ENCODE measurements around the gene DNAJC27. TPM values are rescaled to one million over a fixed set of nuclear protein-coding genes. Genes with fewer than 3 reads are reported as not detected.
"Not testable (repeated sequence)": the region's sequence is repeated elsewhere in the genome, so short reads cannot be mapped to it uniquely, and the experiment has no call there.

Gene DNAJC27
- 1 to 10 TPM; 2.1 to 4.9 (median 2.2) TPM for polyA plus RNA-seq

- Mint-ChIP-seq H3K4me3 (peak within 1 kb of the TSS; percentile 95 to 99 (median 98)), H3K4me1 (peaks cover 19 to 29% of the 10 kb centered on the region in 2 donors), H3K27ac (peak within 1 kb of the TSS; percentile 99 to 100 (median 100)), H3K27me3 (ENCODE audit: low read depth in 3 of 3) (peaks cover 16 to 22% (median 20%) of the 10 kb centered on the region in 3 donors), H3K9me3 (no peaks in the 10 kb centered on the region), H3K36me3 (peaks cover 0 to 5% (median 4%) of the 10 kb centered on the region in 3 donors)
- peak; percentile 98 to 99 (median 98) for DNase-seq
These were observed at the start of gene DNAJC27 for GRCh38 chr2:24971536-24972314. TSS of gene DNAJC27 (minus strand) at chr2:24971955. CDS start at chr2:24971904, 51 bp downstream.

GRCh38 chr2:25018681-25019080, 46.9 kb upstream of the DNAJC27 start:
- Mint-ChIP-seq H3K27me3 (ENCODE audit: low read depth in 3 of 3) (peaks cover 0 to 8% (median 4%) of the 10 kb centered on the region in 3 donors), H3K9me3 (no peaks in the 10 kb centered on the region), H3K27ac (no peak overlapping the region), H3K4me1 (no peaks in the 10 kb centered on the region), H3K4me3 (no peak overlapping the region), H3K36me3 (peaks cover 0 to 3% (median 0%) of the 10 kb centered on the region in 3 donors)
- DNase-seq, result no peak

- Mint-ChIP-seq H3K36me3 (no peaks in the 10 kb centered on the region), H3K4me1 (no peaks in the 10 kb centered on the region), H3K27ac (peak overlapping the region in 1 of 6 donors; percentile 0), H3K4me3 (no peak overlapping the region), H3K9me3 (no peaks in the 10 kb centered on the region), H3K27me3 (ENCODE audit: low read depth in 3 of 3) (peaks cover 0 to 7% (median 4%) of the 10 kb centered on the region in 3 donors)
- no peak for DNase-seq
These were observed 42.9 kb upstream of the DNAJC27 start for GRCh38 chr2:25014631-25015030.

- not testable (repeated sequence) for H3K4me1 Mint-ChIP-seq; H3K27ac Mint-ChIP-seq; H3K27me3 Mint-ChIP-seq (ENCODE audit: low read depth in 3 of 3); H3K36me3 Mint-ChIP-seq; DNase-seq; H3K4me3 Mint-ChIP-seq; H3K9me3 Mint-ChIP-seq
These were observed 39.6 kb upstream of the DNAJC27 start for GRCh38 chr2:25011342-25011741.

- Mint-ChIP-seq H3K27me3 (ENCODE audit: low read depth in 3 of 3) (peaks cover 0 to 7% (median 2%) of the 10 kb centered on the region in 3 donors), H3K4me3 (no peak overlapping the region), H3K4me1 (no peaks in the 10 kb centered on the region), H3K27ac (no peak overlapping the region), H3K9me3 (no peaks in the 10 kb centered on the region), H3K36me3 (peaks cover 0 to 3% (median 0%) of the 10 kb centered on the region in 3 donors)
- DNase-seq, result no peak
These were observed 38.2 kb upstream of the DNAJC27 start for GRCh38 chr2:25009954-25010353.

GRCh38 chr2:25002066-25002465, 30.3 kb upstream of the DNAJC27 start:
- H3K9me3 Mint-ChIP-seq, result no peaks in the 10 kb centered on the region
- no peak overlapping the region for H3K27ac Mint-ChIP-seq
- no peak overlapping the region for H3K4me3 Mint-ChIP-seq
- DNase-seq, result no peak
- H3K27me3 Mint-ChIP-seq (ENCODE audit: low read depth in 3 of 3), result peaks cover 0 to 5% (median 2%) of the 10 kb centered on the region in 3 donors
- no peaks in the 10 kb centered on the region for H3K4me1 Mint-ChIP-seq
- H3K36me3 Mint-ChIP-seq, result peaks cover 0 to 3% (median 3%) of the 10 kb centered on the region in 3 donors

GRCh38 chr2:25001325-25001637, 29.5 kb upstream of the DNAJC27 start:
- H3K4me1 Mint-ChIP-seq, result no peaks in the 10 kb centered on the region

GRCh38 chr2:25000503-25001324, 29.0 kb upstream of the DNAJC27 start:
- no peaks in the 10 kb centered on the region for H3K4me1 Mint-ChIP-seq
- no peak for DNase-seq
- no peak overlapping the region for H3K4me3 Mint-ChIP-seq
- no peaks in the 10 kb centered on the region for H3K9me3 Mint-ChIP-seq
- peaks cover 0 to 8% (median 2%) of the 10 kb centered on the region in 3 donors for H3K27me3 Mint-ChIP-seq (ENCODE audit: low read depth in 3 of 3)
- H3K36me3 Mint-ChIP-seq, result peaks cover 0 to 3% (median 3%) of the 10 kb centered on the region in 3 donors
- H3K27ac Mint-ChIP-seq, result no peak overlapping the region

More at GRCh38 chr2:25001325-25001637, 29.5 kb upstream of the DNAJC27 start:
- H3K4me3 Mint-ChIP-seq, result no peak overlapping the region
- peaks cover 0 to 5% (median 2%) of the 10 kb centered on the region in 3 donors for H3K27me3 Mint-ChIP-seq (ENCODE audit: low read depth in 3 of 3)
- peaks cover 0 to 3% (median 3%) of the 10 kb centered on the region in 3 donors for H3K36me3 Mint-ChIP-seq
- no peak overlapping the region for H3K27ac Mint-ChIP-seq
- no peaks in the 10 kb centered on the region for H3K9me3 Mint-ChIP-seq
- no peak for DNase-seq

GRCh38 chr2:25000036-25000435, 28.3 kb upstream of the DNAJC27 start:
- no peaks in the 10 kb centered on the region for H3K4me1 Mint-ChIP-seq
- no peak overlapping the region for H3K4me3 Mint-ChIP-seq
- no peak overlapping the region for H3K27ac Mint-ChIP-seq
- peaks cover 0 to 8% (median 2%) of the 10 kb centered on the region in 3 donors for H3K27me3 Mint-ChIP-seq (ENCODE audit: low read depth in 3 of 3)
- H3K9me3 Mint-ChIP-seq, result no peaks in the 10 kb centered on the region
- H3K36me3 Mint-ChIP-seq, result peaks cover 0 to 3% (median 0%) of the 10 kb centered on the region in 3 donors
- no peak for DNase-seq

GRCh38 chr2:24999097-24999496, 27.3 kb upstream of the DNAJC27 start:
- not testable (repeated sequence) for H3K36me3 Mint-ChIP-seq; H3K27me3 Mint-ChIP-seq (ENCODE audit: low read depth in 3 of 3); H3K4me1 Mint-ChIP-seq; H3K9me3 Mint-ChIP-seq; H3K4me3 Mint-ChIP-seq; H3K27ac Mint-ChIP-seq; DNase-seq

GRCh38 chr2:24994146-24994724, 22.5 kb upstream of the DNAJC27 start:
- H3K27ac Mint-ChIP-seq, result no peak overlapping the region
- peaks cover 5 to 6% (median 6%) of the 10 kb centered on the region in 3 donors for H3K27me3 Mint-ChIP-seq (ENCODE audit: low read depth in 3 of 3)
- DNase-seq, result no peak
- H3K4me1 Mint-ChIP-seq, result no peaks in the 10 kb centered on the region
- H3K9me3 Mint-ChIP-seq, result no peaks in the 10 kb centered on the region
- no peak overlapping the region for H3K4me3 Mint-ChIP-seq
- no peaks in the 10 kb centered on the region for H3K36me3 Mint-ChIP-seq

GRCh38 chr2:24993406-24994145, 21.8 kb upstream of the DNAJC27 start:
- no peak overlapping the region for H3K4me3 Mint-ChIP-seq
- DNase-seq, result no peak
- peaks cover 5 to 6% (median 6%) of the 10 kb centered on the region in 3 donors for H3K27me3 Mint-ChIP-seq (ENCODE audit: low read depth in 3 of 3)
- H3K9me3 Mint-ChIP-seq, result no peaks in the 10 kb centered on the region
- no peaks in the 10 kb centered on the region for H3K36me3 Mint-ChIP-seq
- H3K27ac Mint-ChIP-seq, result no peak overlapping the region
- H3K4me1 Mint-ChIP-seq, result no peaks in the 10 kb centered on the region

- DNase-seq, result no peak
- no peak overlapping the region for H3K4me3 Mint-ChIP-seq
- no peaks in the 10 kb centered on the region for H3K4me1 Mint-ChIP-seq
- H3K36me3 Mint-ChIP-seq, result no peaks in the 10 kb centered on the region
- H3K9me3 Mint-ChIP-seq, result no peaks in the 10 kb centered on the region
- peaks cover 2 to 8% (median 5%) of the 10 kb centered on the region in 3 donors for H3K27me3 Mint-ChIP-seq (ENCODE audit: low read depth in 3 of 3)
- no peak overlapping the region for H3K27ac Mint-ChIP-seq
These were observed 14.6 kb upstream of the DNAJC27 start for GRCh38 chr2:24986372-24986771.
